ENCODE measurements around the gene CERKL. TPM values are rescaled to one million over a fixed set of nuclear protein-coding genes. Genes with fewer than 3 reads are reported as not detected.

Gene CERKL
- total and polyA plus RNA-seq, 7 experiments from 2014 or later: 0.20 to 14.7 (median 4.5) TPM; not detected in 4

DNA sequence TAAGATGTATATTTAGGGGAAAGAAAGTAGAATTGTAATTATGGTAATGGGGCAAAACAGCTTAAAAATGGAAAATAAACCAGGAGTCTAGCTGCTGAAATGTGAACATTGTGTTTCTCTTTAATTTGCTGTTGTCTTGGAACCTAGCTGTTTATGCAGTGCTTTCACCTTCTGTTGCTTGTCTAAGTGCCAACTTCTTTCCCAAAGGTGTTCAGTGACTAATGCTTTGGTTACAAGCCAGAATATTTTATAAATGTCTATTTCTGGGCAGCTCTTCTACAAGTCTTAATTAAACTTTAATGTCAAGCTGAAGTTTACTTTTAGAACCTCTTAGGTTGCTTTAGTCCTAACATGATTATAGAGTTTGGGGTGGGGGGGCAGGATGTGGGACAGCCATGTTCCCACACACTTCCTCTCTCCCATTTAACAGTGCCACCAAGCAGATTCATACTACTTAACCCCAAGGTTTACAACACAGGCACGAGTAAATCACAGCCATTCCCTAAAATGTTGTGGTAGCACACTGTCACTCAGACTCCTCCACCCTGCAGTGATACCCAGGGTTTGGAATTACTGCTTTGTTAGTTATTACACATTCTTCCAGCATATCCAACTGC, 139.1 kb downstream of the CERKL start:
- Histone ChIP-seq H3K4me3 (ENCODE audit: low read length) (no peak overlapping the region), H3K27ac (ENCODE audit: low read depth, low read length) (no peak overlapping the region), H3K36me3 (ENCODE audit: control insufficient read depth in 2 of 3, insufficient read depth in 3 of 3, low read length in 3 of 3) (peaks cover 6 to 42% (median 32%) of the 10 kb centered on the region in 3 experiments), H3K9me3 (ENCODE audit: control insufficient read depth in 2 of 3, low read length in 3 of 3) (no peaks in the 10 kb centered on the region), H3K4me1 (ENCODE audit: control insufficient read depth in 2 of 2, insufficient read depth in 2 of 2, low read length in 2 of 2) (peaks cover 24 to 32% of the 10 kb centered on the region in 2 donors), H3K27me3 (ENCODE audit: control insufficient read depth in 2 of 2, insufficient read depth in 2 of 2, low read length in 2 of 2) (no peaks in the 10 kb centered on the region)
- no peaks in the 10 kb centered on the region for H3K9me3 Mint-ChIP-seq
- peak; percentile 44 for ATAC-seq
- peaks cover 11 to 57% (median 50%) of the 10 kb centered on the region in 5 donors for H3K36me3 Mint-ChIP-seq
- peaks cover 20 to 55% (median 50%) of the 10 kb centered on the region in 7 donors for H3K4me1 Mint-ChIP-seq
- intact Hi-C loops (cut with micrococcal nuclease): loop anchor here in 1 of 2 donors (5.0 kb wide), 1 partner anchor 35 kb away; no protein-coding TSS in a partner anchor
- H3K27ac Mint-ChIP-seq: peak overlapping the region in 8 of 9 donors; percentile 13 to 83 (median 62)
- DNase-seq: peak in 1 of 9 donors; percentile 11
- POLR2A ChIA-PET: no interaction called here
- CTCF ChIA-PET: interaction anchor here (1.1 kb wide), 1 partner anchor 196 kb away, joined by 3 read pairs; no protein-coding TSS in a partner anchor
- no peaks in the 10 kb centered on the region for H3K27me3 Mint-ChIP-seq
- peak overlapping the region in 5 of 10 donors; percentile 23 to 67 (median 45) for H3K4me3 Mint-ChIP-seq

DNA sequence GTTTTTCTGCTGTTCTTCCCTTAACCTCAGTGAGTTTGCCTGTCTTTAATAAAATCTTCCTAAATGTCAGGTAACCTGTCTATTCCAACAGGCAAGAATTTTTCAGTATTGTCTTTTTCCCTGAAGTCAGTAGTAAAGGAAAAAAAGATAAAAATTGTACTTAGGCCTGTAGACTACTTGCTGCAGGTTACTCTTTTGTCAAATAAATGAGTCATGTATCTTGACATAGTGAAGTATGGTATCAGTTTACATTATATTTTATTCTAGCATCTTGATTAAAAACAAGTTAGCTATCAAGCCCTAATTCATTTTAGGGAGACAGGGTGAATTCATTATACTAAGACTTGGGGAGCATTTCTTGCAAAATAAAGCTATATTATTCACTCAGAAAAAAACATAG, 139.9 kb downstream of the CERKL start:
- H3K4me3 Mint-ChIP-seq: peak overlapping the region in 4 of 10 donors; percentile 8 to 45 (median 30)
- H3K9me3 Mint-ChIP-seq: no peaks in the 10 kb centered on the region
- Histone ChIP-seq H3K27me3 (ENCODE audit: control insufficient read depth in 2 of 2, insufficient read depth in 2 of 2, low read length in 2 of 2) (no peaks in the 10 kb centered on the region), H3K36me3 (ENCODE audit: control insufficient read depth in 2 of 3, insufficient read depth in 3 of 3, low read length in 3 of 3) (peaks cover 0 to 42% (median 32%) of the 10 kb centered on the region in 3 experiments), H3K4me3 (ENCODE audit: low read length) (no peak overlapping the region), H3K4me1 (ENCODE audit: control insufficient read depth in 2 of 2, insufficient read depth in 2 of 2, low read length in 2 of 2) (peaks cover 24 to 32% of the 10 kb centered on the region in 2 donors), H3K27ac (ENCODE audit: low read depth, low read length) (no peak overlapping the region), H3K9me3 (ENCODE audit: control insufficient read depth in 2 of 3, low read length in 3 of 3) (no peaks in the 10 kb centered on the region)
- CTCF ChIA-PET: interaction anchor here (1.1 kb wide), 1 partner anchor 197 kb away, joined by 3 read pairs; no protein-coding TSS in a partner anchor
- peaks cover 20 to 61% (median 55%) of the 10 kb centered on the region in 7 donors for H3K4me1 Mint-ChIP-seq
- no peak for DNase-seq
- H3K36me3 Mint-ChIP-seq: peaks cover 17 to 62% (median 57%) of the 10 kb centered on the region in 5 donors
- ATAC-seq: no peak
- H3K27me3 Mint-ChIP-seq: no peaks in the 10 kb centered on the region
- POLR2A ChIA-PET: no interaction called here
- intact Hi-C loops (cut with micrococcal nuclease): loop anchor here in 1 of 2 donors (5.0 kb wide), 1 partner anchor 35 kb away; no protein-coding TSS in a partner anchor
- H3K27ac Mint-ChIP-seq: peak overlapping the region in 6 of 9 donors; percentile 27 to 82 (median 62)

DNA sequence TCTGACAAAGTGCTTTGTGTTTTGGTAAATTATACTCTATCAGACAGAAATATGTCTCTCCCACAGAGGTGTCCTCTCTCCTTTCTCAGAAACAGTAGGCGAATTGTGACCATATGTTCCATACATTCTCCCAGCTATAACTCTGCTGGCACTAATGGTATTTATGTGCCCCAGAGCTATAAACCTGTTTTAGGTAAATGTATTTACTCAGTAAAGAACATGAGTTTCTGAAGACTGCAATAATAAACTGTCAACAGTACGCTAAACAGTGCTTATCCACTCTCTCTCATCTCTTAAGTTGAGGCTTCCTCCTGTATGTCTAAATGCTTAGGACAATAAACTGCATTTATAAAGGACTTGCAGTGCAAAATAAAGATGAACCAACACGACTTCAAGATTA, 141.2 kb downstream of the CERKL start:
- Histone ChIP-seq H3K9me3 (ENCODE audit: control insufficient read depth in 2 of 3, low read length in 3 of 3) (no peaks in the 10 kb centered on the region), H3K4me3 (ENCODE audit: low read length) (no peak overlapping the region), H3K27me3 (ENCODE audit: control insufficient read depth in 2 of 2, insufficient read depth in 2 of 2, low read length in 2 of 2) (no peaks in the 10 kb centered on the region), H3K36me3 (ENCODE audit: control insufficient read depth in 2 of 3, insufficient read depth in 3 of 3, low read length in 3 of 3) (peaks cover 0 to 54% (median 43%) of the 10 kb centered on the region in 3 experiments), H3K27ac (ENCODE audit: low read depth, low read length) (no peak overlapping the region), H3K4me1 (ENCODE audit: control insufficient read depth in 2 of 2, insufficient read depth in 2 of 2, low read length in 2 of 2) (peaks cover 24 to 32% of the 10 kb centered on the region in 2 donors)
- peak overlapping the region in 5 of 9 donors; percentile 8 to 65 (median 49) for H3K27ac Mint-ChIP-seq
- H3K4me3 Mint-ChIP-seq: no peak overlapping the region
- no peaks in the 10 kb centered on the region for H3K9me3 Mint-ChIP-seq
- POLR2A ChIA-PET: no interaction called here
- peaks cover 22 to 65% (median 57%) of the 10 kb centered on the region in 5 donors for H3K36me3 Mint-ChIP-seq
- DNase-seq: no peak
- no peaks in the 10 kb centered on the region for H3K27me3 Mint-ChIP-seq
- H3K4me1 Mint-ChIP-seq: peaks cover 22 to 63% (median 57%) of the 10 kb centered on the region in 7 donors
- no peak for ATAC-seq
- CTCF ChIA-PET: no interaction called here
- intact Hi-C loops (cut with micrococcal nuclease): loop anchor here (1.0 to 5.0 kb wide), 3 partner anchors 10 to 33 kb away; no protein-coding TSS in a partner anchor

- no peak overlapping the region for H3K27ac Mint-ChIP-seq
- ATAC-seq: no peak
- Histone ChIP-seq H3K27me3 (ENCODE audit: control insufficient read depth in 2 of 2, insufficient read depth in 2 of 2, low read length in 2 of 2) (no peaks in the 10 kb centered on the region), H3K4me1 (ENCODE audit: control insufficient read depth in 2 of 2, insufficient read depth in 2 of 2, low read length in 2 of 2) (no peaks in the 10 kb centered on the region), H3K9me3 (ENCODE audit: control insufficient read depth in 2 of 3, low read length in 3 of 3) (no peaks in the 10 kb centered on the region), H3K36me3 (ENCODE audit: control insufficient read depth in 2 of 3, insufficient read depth in 3 of 3, low read length in 3 of 3) (peaks cover 11 to 68% (median 56%) of the 10 kb centered on the region in 3 experiments), H3K27ac (ENCODE audit: low read depth, low read length) (no peak overlapping the region), H3K4me3 (ENCODE audit: low read length) (no peak overlapping the region)
- peaks cover 0 to 6% (median 2%) of the 10 kb centered on the region in 7 donors for H3K4me1 Mint-ChIP-seq
- no peak overlapping the region for H3K4me3 Mint-ChIP-seq
- intact Hi-C loops (cut with micrococcal nuclease): loop anchor here (2.0 to 5.0 kb wide), 3 partner anchors 13 to 37 kb away; no protein-coding TSS in a partner anchor
- CTCF ChIA-PET: no interaction called here
- no peaks in the 10 kb centered on the region for H3K27me3 Mint-ChIP-seq
- no peaks in the 10 kb centered on the region for H3K9me3 Mint-ChIP-seq
- peaks cover 9 to 47% (median 35%) of the 10 kb centered on the region in 5 donors for H3K36me3 Mint-ChIP-seq
- POLR2A ChIA-PET: no interaction called here
- DNase-seq: no peak
Observed at GRCh38 chr2:181500201-181500600, 156.7 kb downstream of the CERKL start.

DNA sequence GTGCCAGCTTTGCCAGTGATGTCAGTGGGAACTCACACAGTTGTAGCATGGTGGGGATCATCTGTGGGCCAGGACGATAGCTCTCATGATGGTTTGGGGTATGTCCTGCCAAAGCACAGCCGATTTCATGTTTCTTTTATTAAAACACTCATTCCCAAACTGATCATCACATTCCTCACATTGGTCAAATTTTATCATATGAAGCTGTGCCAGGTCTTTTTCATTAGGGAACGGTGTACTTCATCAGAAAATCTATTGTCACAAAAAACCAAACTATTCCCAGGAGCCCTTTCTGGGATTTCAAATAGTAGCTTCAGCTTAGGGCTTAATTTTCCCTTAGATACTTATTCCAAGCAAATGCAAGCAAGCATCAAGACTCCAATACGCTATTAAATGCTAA, 157.7 kb downstream of the CERKL start:
- ATAC-seq (no peak), DNase-seq (no peak)
- ChIA-PET CTCF (no interaction called here), POLR2A (no interaction called here)
- Histone ChIP-seq H3K4me1 (ENCODE audit: control insufficient read depth in 2 of 2, insufficient read depth in 2 of 2, low read length in 2 of 2) (no peaks in the 10 kb centered on the region), H3K9me3 (ENCODE audit: control insufficient read depth in 2 of 3, low read length in 3 of 3) (no peaks in the 10 kb centered on the region), H3K4me3 (ENCODE audit: low read length) (no peak overlapping the region), H3K27me3 (ENCODE audit: control insufficient read depth in 2 of 2, insufficient read depth in 2 of 2, low read length in 2 of 2) (no peaks in the 10 kb centered on the region), H3K36me3 (ENCODE audit: control insufficient read depth in 2 of 3, insufficient read depth in 3 of 3, low read length in 3 of 3) (peaks cover 15 to 72% (median 57%) of the 10 kb centered on the region in 3 experiments), H3K27ac (ENCODE audit: low read depth, low read length) (no peak overlapping the region)
- H3K4me1 Mint-ChIP-seq: peaks cover 0 to 6% (median 0%) of the 10 kb centered on the region in 7 donors
- H3K36me3 Mint-ChIP-seq: peaks cover 9 to 44% (median 36%) of the 10 kb centered on the region in 5 donors
- no peaks in the 10 kb centered on the region for H3K27me3 Mint-ChIP-seq
- no peaks in the 10 kb centered on the region for H3K9me3 Mint-ChIP-seq
- peak overlapping the region in 1 of 9 donors; percentile 37 for H3K27ac Mint-ChIP-seq
- intact Hi-C loops (cut with micrococcal nuclease): loop anchor here in 1 of 2 donors (1.0 kb wide), 1 partner anchor 10 kb away; no protein-coding TSS in a partner anchor
- H3K4me3 Mint-ChIP-seq: no peak overlapping the region
